AG04450 (cell line): ENCODE results near the gene EDRF1. TPM values are rescaled to one million over a fixed set of nuclear protein-coding genes. Genes with fewer than 3 reads are reported as not detected.

Experiments
- CTCF ChIA-PET: fragments of 300-600, 350-600 bp; formaldehyde crosslinking; extraction: SDS; loops from one replicate; lab custom pipeline; 2022; ENCODE audit warnings: antibody characterized with exemption, inconsistent platforms; lab: Charles Lee
- POLR2A ChIA-PET: fragments of 350-600 bp; formaldehyde crosslinking; extraction: SDS; loops from one replicate; lab custom pipeline; 2021; ENCODE audit warnings: antibody characterized with exemption, inconsistent platforms; lab: Yijun Ruan, JAX
- DNase-seq: peaks from one replicate; pipeline ENCODE4 v3.0.0-alpha.2; 2011; ENCODE audit warnings: low read depth, low spot score
- H3K27ac ChIP-seq: one replicate; pipeline ENCODE4 v1.5.1; 2012; ENCODE audit warnings: low read depth, low read length, control low read depth
- H3K27me3 ChIP-seq: one replicate; pipeline ENCODE4 v1.6.0; 2012; ENCODE audit warnings: low read length; ENCODE audit not compliant: control insufficient read depth, insufficient read depth
- H3K4me3 ChIP-seq: 2 replicates; pipeline ENCODE4 v1.5.1; 2011; ENCODE audit warnings: mild to moderate bottlenecking, low read depth, low read length, control low read depth
- H3K9me3 ChIP-seq: 2 replicates; pipeline ENCODE4 v1.5.1; 2012; ENCODE audit warnings: low read length; ENCODE audit not compliant: control insufficient read depth, insufficient read depth
- polyA plus RNA-seq: library from polyadenylated mRNA; depleted of rRNA; stranded (reverse); fragments of >200 nt; gene quantifications from 2 replicates; pipeline ENCODE4 v1.2.3, GENCODE V29; 2011
- TF ChIP-seq, protein P1 (sequence below): IDR thresholded peaks from 2 replicates; pipeline ENCODE4 v1.5.1; 2011; ENCODE audit warnings: low read depth, low read length, control low read depth, inconsistent platforms

EDRF1 gene
- polyA plus RNA-seq, 1 experiment, result 27.4 TPM

DNA sequence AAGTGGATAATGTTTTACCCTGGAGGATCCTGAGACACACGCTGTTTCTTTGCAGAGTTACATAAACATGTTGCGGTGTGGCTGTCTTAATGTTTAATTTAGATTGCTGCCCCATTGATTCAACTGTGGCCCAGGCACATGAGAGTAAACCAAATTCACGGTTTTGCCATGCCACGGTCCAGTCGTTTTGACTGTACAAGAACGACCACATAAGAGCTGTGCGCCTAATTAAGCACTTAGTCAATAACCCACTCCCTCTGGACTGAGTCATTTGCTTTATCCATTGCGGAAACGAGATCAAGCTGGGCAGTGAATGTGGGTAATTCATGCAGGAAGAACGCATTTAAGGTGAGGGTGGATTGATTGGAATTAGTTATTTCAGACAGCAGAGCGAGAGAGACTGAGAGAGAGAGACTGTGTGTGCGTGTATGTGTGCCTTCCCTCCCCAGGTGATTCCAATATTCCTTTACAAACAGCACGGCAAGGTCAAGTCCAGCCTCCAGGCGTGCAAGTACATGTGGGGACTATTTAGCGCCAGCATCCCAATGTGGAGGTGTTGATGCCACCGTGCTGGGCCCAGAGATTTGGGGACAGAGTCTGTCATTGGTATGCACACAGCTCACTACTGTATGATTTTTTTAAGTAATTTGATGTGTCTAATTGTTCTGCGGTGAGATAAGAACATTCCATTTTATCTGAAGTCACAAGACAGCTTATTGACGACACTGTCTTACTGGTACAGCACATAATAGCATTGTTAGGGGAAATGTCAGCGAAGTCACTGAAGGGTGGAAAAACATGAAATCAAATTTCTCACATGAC is 28.1 kb upstream of the EDRF1 start:
- TF ChIP-seq, protein P1, sequence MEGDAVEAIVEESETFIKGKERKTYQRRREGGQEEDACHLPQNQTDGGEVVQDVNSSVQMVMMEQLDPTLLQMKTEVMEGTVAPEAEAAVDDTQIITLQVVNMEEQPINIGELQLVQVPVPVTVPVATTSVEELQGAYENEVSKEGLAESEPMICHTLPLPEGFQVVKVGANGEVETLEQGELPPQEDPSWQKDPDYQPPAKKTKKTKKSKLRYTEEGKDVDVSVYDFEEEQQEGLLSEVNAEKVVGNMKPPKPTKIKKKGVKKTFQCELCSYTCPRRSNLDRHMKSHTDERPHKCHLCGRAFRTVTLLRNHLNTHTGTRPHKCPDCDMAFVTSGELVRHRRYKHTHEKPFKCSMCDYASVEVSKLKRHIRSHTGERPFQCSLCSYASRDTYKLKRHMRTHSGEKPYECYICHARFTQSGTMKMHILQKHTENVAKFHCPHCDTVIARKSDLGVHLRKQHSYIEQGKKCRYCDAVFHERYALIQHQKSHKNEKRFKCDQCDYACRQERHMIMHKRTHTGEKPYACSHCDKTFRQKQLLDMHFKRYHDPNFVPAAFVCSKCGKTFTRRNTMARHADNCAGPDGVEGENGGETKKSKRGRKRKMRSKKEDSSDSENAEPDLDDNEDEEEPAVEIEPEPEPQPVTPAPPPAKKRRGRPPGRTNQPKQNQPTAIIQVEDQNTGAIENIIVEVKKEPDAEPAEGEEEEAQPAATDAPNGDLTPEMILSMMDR, result no peak
- H3K4me3 ChIP-seq, result no peak overlapping the region
- ChIA-PET CTCF (no interaction called here), POLR2A (no interaction called here)
- H3K27me3 ChIP-seq, result peaks cover 3% of the 10 kb centered on the region
- DNase-seq, result no peak
- H3K9me3 ChIP-seq, result no peaks in the 10 kb centered on the region
- H3K27ac ChIP-seq, result no peak overlapping the region

DNA sequence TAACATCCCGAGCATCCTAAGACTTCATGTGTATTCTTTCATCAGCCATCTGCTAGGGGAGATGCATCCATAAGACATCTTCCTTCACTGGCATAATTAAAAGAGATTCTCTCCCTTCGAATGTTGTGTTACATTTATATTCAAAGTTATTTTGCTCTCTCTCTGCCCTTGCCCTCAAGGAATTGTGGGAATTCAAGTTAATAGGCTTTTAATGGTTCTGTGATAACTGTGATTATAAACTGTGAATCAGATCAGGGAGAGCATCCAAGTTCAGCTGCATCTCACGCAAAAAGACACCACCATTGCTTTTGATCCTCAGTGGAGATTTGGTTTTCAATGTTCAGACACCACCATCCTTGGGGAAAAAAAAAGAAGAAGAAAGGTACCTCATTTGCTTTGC is 27.3 kb upstream of the EDRF1 start:
- Histone ChIP-seq H3K4me3 (no peak overlapping the region), H3K27me3 (peaks cover 3% of the 10 kb centered on the region), H3K27ac (no peak overlapping the region), H3K9me3 (no peaks in the 10 kb centered on the region)
- ChIA-PET CTCF (no interaction called here), POLR2A (interaction anchor here (0.7 kb wide), 1 partner anchor 486 kb away, joined by 3 read pairs; no protein-coding TSS in a partner anchor)
- DNase-seq, result no peak
- TF ChIP-seq, protein P1, result no peak

- ChIA-PET CTCF (interaction anchor here (0.6 kb wide), 1 partner anchor 1032 kb away, joined by 3 read pairs; no protein-coding TSS in a partner anchor), POLR2A (interaction anchor here (0.7 kb wide), 1 partner anchor 487 kb away, joined by 3 read pairs; no protein-coding TSS in a partner anchor)
- DNase-seq, result no peak
Measured at GRCh38 chr10:125692601-125693523, 26.6 kb upstream of the EDRF1 start.

GRCh38 chr10:125693524-125693847 is 26.0 kb upstream of the EDRF1 start:
- POLR2A ChIA-PET, result no interaction called here
- no peak overlapping the region for H3K4me3 ChIP-seq
- no peak overlapping the region for H3K27ac ChIP-seq
- TF ChIP-seq, protein P1, result no peak
- peaks cover 3% of the 10 kb centered on the region for H3K27me3 ChIP-seq
- no peak for DNase-seq
- CTCF ChIA-PET, result interaction anchor here (0.6 to 1.3 kb wide), 2 partner anchors 645 to 1032 kb away, joined by 3 read pairs; no protein-coding TSS in a partner anchor
- H3K9me3 ChIP-seq, result no peaks in the 10 kb centered on the region

More at GRCh38 chr10:125692601-125693523, 26.6 kb upstream of the EDRF1 start:
- no peak overlapping the region for H3K27ac ChIP-seq
- peaks cover 3% of the 10 kb centered on the region for H3K27me3 ChIP-seq
- no peaks in the 10 kb centered on the region for H3K9me3 ChIP-seq
- H3K4me3 ChIP-seq, result no peak overlapping the region
- TF ChIP-seq, protein P1, result no peak
